ENCODE data around the gene SYTL3. TPM values are rescaled to one million over a fixed set of nuclear protein-coding genes. Genes with fewer than 3 reads are reported as not detected.
A peak's percentile ranks its signal among the peaks of the same experiment; 100 is the strongest.

The SYTL3 gene
- total RNA-seq, 2 donors from 2014 or later: 9.9 to 12.1 TPM

GRCh38 chr6:158783851-158784250 lies 134.0 kb downstream of the SYTL3 start:
- no peak for DNase-seq (ENCODE audit: low spot score)

GRCh38 chr6:158784505-158784904 lies 134.7 kb downstream of the SYTL3 start:
- peak overlapping the region in 1 of 2 donors; percentile 88 for H3K27ac ChIP-seq
- WGBS: 63% methylated on average over 6 of the region's 6 CpGs

More at GRCh38 chr6:158783851-158784250, 134.0 kb downstream of the SYTL3 start:
- Histone ChIP-seq H3K9me3 (no peaks in the 10 kb centered on the region), H3K4me1 (replicated peaks) (peaks cover 10% of the 10 kb centered on the region), H3K36me3 (peaks cover 9 to 16% of the 10 kb centered on the region in 2 donors), H3K27ac (peak overlapping the region in 1 of 2 donors; percentile 88), H3K4me3 (no peak overlapping the region), H3K27me3 (replicated peaks; ENCODE audit: insufficient read depth) (no peaks in the 10 kb centered on the region)
- no peak for TF ChIP-seq POLR2A (IDR thresholded peaks at IDR 0.05)
- intact Hi-C loops (cut with DNase I): no loop called here
- WGBS: 76% methylated on average over 5 of the region's 5 CpGs

GRCh38 chr6:158785036-158785435 lies 135.2 kb downstream of the SYTL3 start:
- no peak for TF ChIP-seq CTCF (IDR thresholded peaks at IDR 0.05)
- TF ChIP-seq POLR2A (IDR thresholded peaks at IDR 0.05): no peak
- TF ChIP-seq POLR2AphosphoS5 (IDR thresholded peaks at IDR 0.05): no peak
- no peaks in the 10 kb centered on the region for H3K27me3 ChIP-seq (replicated peaks; ENCODE audit: insufficient read depth)
- no peaks in the 10 kb centered on the region for H3K9me3 ChIP-seq
- H3K4me3 ChIP-seq: no peak overlapping the region
- no peak for DNase-seq (ENCODE audit: low spot score)
- peaks cover 9 to 16% of the 10 kb centered on the region in 2 donors for H3K36me3 ChIP-seq
- 91% methylated on average over 12 of the region's 12 CpGs for WGBS
- H3K4me1 ChIP-seq (replicated peaks): peaks cover 10% of the 10 kb centered on the region
- H3K27ac ChIP-seq: peak overlapping the region in 1 of 2 donors; percentile 48
- intact Hi-C loops (cut with DNase I): no loop called here

More at GRCh38 chr6:158784505-158784904, 134.7 kb downstream of the SYTL3 start:
- H3K4me1 ChIP-seq (replicated peaks): peaks cover 10% of the 10 kb centered on the region
- no peaks in the 10 kb centered on the region for H3K27me3 ChIP-seq (replicated peaks; ENCODE audit: insufficient read depth)
- no peak for DNase-seq (ENCODE audit: low spot score)
- intact Hi-C loops (cut with DNase I): no loop called here
- H3K36me3 ChIP-seq: peaks cover 9 to 16% of the 10 kb centered on the region in 2 donors
- no peak overlapping the region for H3K4me3 ChIP-seq
- TF ChIP-seq POLR2A (IDR thresholded peaks at IDR 0.05): no peak
- no peak for TF ChIP-seq POLR2AphosphoS5 (IDR thresholded peaks at IDR 0.05)
- H3K9me3 ChIP-seq: no peaks in the 10 kb centered on the region

GRCh38 chr6:158786645-158787304 lies 136.9 kb downstream of the SYTL3 start:
- Histone ChIP-seq H3K9me3 (no peaks in the 10 kb centered on the region), H3K4me3 (no peak overlapping the region), H3K36me3 (peaks cover 9 to 11% of the 10 kb centered on the region in 2 donors), H3K4me1 (replicated peaks) (peaks cover 7% of the 10 kb centered on the region), H3K27me3 (replicated peaks; ENCODE audit: insufficient read depth) (no peaks in the 10 kb centered on the region), H3K27ac (peak overlapping the region; percentile 42 to 48)
- WGBS: 48% methylated on average over 6 of the region's 6 CpGs
- intact Hi-C loops (cut with DNase I): no loop called here
- TF ChIP-seq CTCF (IDR thresholded peaks at IDR 0.05): no peak
- no peak for TF ChIP-seq POLR2A (IDR thresholded peaks at IDR 0.05)
- peak; percentile 21 for TF ChIP-seq POLR2AphosphoS5 (IDR thresholded peaks at IDR 0.05)
- DNase-seq (ENCODE audit: low spot score): no peak

- intact Hi-C loops (cut with DNase I): no loop called here
- no peak for DNase-seq (ENCODE audit: low spot score)
- TF ChIP-seq CTCF (IDR thresholded peaks at IDR 0.05) (no peak), POLR2A (IDR thresholded peaks at IDR 0.05) (no peak)
- Histone ChIP-seq H3K4me3 (no peak overlapping the region), H3K27ac (peak overlapping the region; percentile 42 to 48), H3K4me1 (replicated peaks) (peaks cover 1% of the 10 kb centered on the region), H3K36me3 (peaks cover 5 to 9% of the 10 kb centered on the region in 2 donors), H3K9me3 (no peaks in the 10 kb centered on the region), H3K27me3 (replicated peaks; ENCODE audit: insufficient read depth) (no peaks in the 10 kb centered on the region)
- 82% methylated on average over 5 of the region's 6 CpGs for WGBS
Measured at GRCh38 chr6:158787395-158787794, 137.5 kb downstream of the SYTL3 start.

All from prostate gland (tissue), 2 donors.